ENCODE measurements around the gene GPR45. TPM values are rescaled to one million over a fixed set of nuclear protein-coding genes. Genes with fewer than 3 reads are reported as not detected.
"Not testable (repeated sequence)": the region's sequence is repeated elsewhere in the genome, so short reads cannot be mapped to it uniquely, and the experiment has no call there.

Gene GPR45
- total RNA-seq, 4 donors from 2014 or later: not detected

- Histone ChIP-seq H3K27ac (no peak overlapping the region), H3K36me3 (no peaks in the 10 kb centered on the region), H3K4me3 (no peak overlapping the region), H3K27me3 (no peaks in the 10 kb centered on the region), H3K9me3 (no peaks in the 10 kb centered on the region), H3K4me1 (peaks cover 0 to 6% (median 0%) of the 10 kb centered on the region in 3 donors)
- DNase-seq: no peak
- 66 to 87% methylated on average over 3 to 4 of the region's 4 CpGs for WGBS, 2 donors
- intact Hi-C loops (cut with DNase I): no loop called here
- no peak for TF ChIP-seq CTCF (IDR thresholded peaks at IDR 0.05)
- TF ChIP-seq POLR2A (IDR thresholded peaks at IDR 0.05): no peak
Measured at GRCh38 chr2:105248316-105249070, 7.0 kb downstream of the GPR45 start.

- H3K4me3 ChIP-seq: no peak overlapping the region
- WGBS, 2 donors: 43 to 45% methylated on average over 4 to 5 of the region's 5 CpGs
- intact Hi-C loops (cut with DNase I): no loop called here
- DNase-seq: no peak
- no peaks in the 10 kb centered on the region for H3K36me3 ChIP-seq
- H3K27me3 ChIP-seq: no peaks in the 10 kb centered on the region
- peaks cover 0 to 6% (median 0%) of the 10 kb centered on the region in 3 donors for H3K4me1 ChIP-seq
- TF ChIP-seq CTCF (IDR thresholded peaks at IDR 0.05) (no peak), POLR2A (IDR thresholded peaks at IDR 0.05) (no peak)
- no peaks in the 10 kb centered on the region for H3K9me3 ChIP-seq
- no peak overlapping the region for H3K27ac ChIP-seq
Measured at GRCh38 chr2:105249181-105249580, 7.6 kb downstream of the GPR45 start.

GRCh38 chr2:105249891-105250290 is 8.3 kb downstream of the GPR45 start:
- Histone ChIP-seq H3K36me3 (no peaks in the 10 kb centered on the region), H3K4me1 (peaks cover 0 to 6% (median 0%) of the 10 kb centered on the region in 3 donors), H3K27ac (no peak overlapping the region), H3K4me3 (no peak overlapping the region), H3K9me3 (no peaks in the 10 kb centered on the region), H3K27me3 (no peaks in the 10 kb centered on the region)
- no peak for TF ChIP-seq POLR2A (IDR thresholded peaks at IDR 0.05)
- no peak for TF ChIP-seq CTCF (IDR thresholded peaks at IDR 0.05)
- DNase-seq: no peak
- WGBS, 2 donors: 77 to 85% methylated on average over 4 of the region's 4 CpGs
- intact Hi-C loops (cut with DNase I): no loop called here

GRCh38 chr2:105251016-105251648 is 9.6 kb downstream of the GPR45 start:
- intact Hi-C loops (cut with DNase I); H3K27me3 ChIP-seq; DNase-seq; H3K27ac ChIP-seq; H3K36me3 ChIP-seq; H3K4me1 ChIP-seq; H3K9me3 ChIP-seq; H3K4me3 ChIP-seq: not testable (repeated sequence)
- no CpG with 5 or more reads among the region's 43 CpGs for WGBS, 2 donors

- Histone ChIP-seq H3K36me3 (no peaks in the 10 kb centered on the region), H3K27ac (no peak overlapping the region), H3K4me3 (no peak overlapping the region), H3K27me3 (no peaks in the 10 kb centered on the region), H3K9me3 (no peaks in the 10 kb centered on the region), H3K4me1 (peaks cover 0 to 6% (median 0%) of the 10 kb centered on the region in 3 donors)
- DNase-seq: no peak
- WGBS, 2 donors: 84 to 96% methylated on average over 2 of the region's 2 CpGs
- intact Hi-C loops (cut with DNase I): no loop called here
- TF ChIP-seq POLR2A (IDR thresholded peaks at IDR 0.05) (no peak), CTCF (IDR thresholded peaks at IDR 0.05) (no peak)
Measured at GRCh38 chr2:105252271-105252670, 10.7 kb downstream of the GPR45 start.
